ENCODE data around the gene PCGF2.
"Not testable (repeated sequence)": the region's sequence is repeated elsewhere in the genome, so short reads cannot be mapped to it uniquely, and the experiment has no call there.

PCGF2 gene

GRCh38 chr17:38735161-38735997 is 12.8 kb downstream of the PCGF2 start:
- DNase-seq (ENCODE audit: low read depth): no peak

GRCh38 chr17:38733982-38734973 is 13.9 kb downstream of the PCGF2 start:
- no peak for DNase-seq (ENCODE audit: low read depth)

GRCh38 chr17:38733282-38733981 is 14.7 kb downstream of the PCGF2 start:
- no peak for DNase-seq (ENCODE audit: low read depth)

GRCh38 chr17:38732376-38733281 is 15.5 kb downstream of the PCGF2 start:
- DNase-seq (ENCODE audit: low read depth): no peak

- DNase-seq (ENCODE audit: low read depth): no peak
Observed at GRCh38 chr17:38731526-38732294, 16.4 kb downstream of the PCGF2 start.

GRCh38 chr17:38730526-38731379 is 17.4 kb downstream of the PCGF2 start:
- no peak for DNase-seq (ENCODE audit: low read depth)

- DNase-seq (ENCODE audit: low read depth): peak; percentile 74
Observed at GRCh38 chr17:38729886-38730525, 18.1 kb downstream of the PCGF2 start, which contains the start of gene CISD3. TSS of gene CISD3 (plus strand) at chr17:38730341. CDS start at chr17:38730359, 18 bp downstream.

- DNase-seq (ENCODE audit: low read depth): no peak
Observed at GRCh38 chr17:38729368-38729885, 18.7 kb downstream of the PCGF2 start.

- DNase-seq (ENCODE audit: low read depth): peak; percentile 70
Observed at GRCh38 chr17:38728290-38728831, 19.8 kb downstream of the PCGF2 start.

- DNase-seq (ENCODE audit: low read depth): no peak
Observed at GRCh38 chr17:38727736-38728135, 20.4 kb downstream of the PCGF2 start.

- not testable (repeated sequence) for DNase-seq (ENCODE audit: low read depth)
Observed at GRCh38 chr17:38726145-38726544, 22.0 kb downstream of the PCGF2 start.

GRCh38 chr17:38725066-38725465 is 23.1 kb downstream of the PCGF2 start:
- DNase-seq (ENCODE audit: low read depth): no peak

- no peak for DNase-seq (ENCODE audit: low read depth)
Observed at GRCh38 chr17:38724337-38724988, 23.7 kb downstream of the PCGF2 start.

- DNase-seq (ENCODE audit: low read depth): no peak
Observed at GRCh38 chr17:38721802-38722201, 26.3 kb downstream of the PCGF2 start.

GRCh38 chr17:38720941-38721340 is 27.2 kb downstream of the PCGF2 start:
- DNase-seq (ENCODE audit: low read depth): no peak

- DNase-seq (ENCODE audit: low read depth): no peak
Observed at GRCh38 chr17:38719943-38720641, 28.0 kb downstream of the PCGF2 start.
